HepG2 (cell line): ENCODE data around the gene CNNM1. TPM values are rescaled to one million over a fixed set of nuclear protein-coding genes. Genes with fewer than 3 reads are reported as not detected.
A peak's percentile ranks its signal among the peaks of the same experiment; 100 is the strongest.

Experiments used
- ERF ChIP-seq: IDR thresholded peaks from 2 replicates; pipeline ENCODE4 v1.6.1; 2018; ENCODE audit warnings: missing biosample characterization, missing genetic modification reagents
- ETV5 ChIP-seq: IDR thresholded peaks from 2 replicates; pipeline ENCODE4 v1.6.1; 2018; ENCODE audit warnings: missing biosample characterization, missing genetic modification reagents, inconsistent platforms, borderline replicate concordance
- FOXO4 ChIP-seq: sonication (generic); formaldehyde crosslinking; conservative IDR thresholded peaks from 2 replicates; pipeline ENCODE4 v1.8.1; 2023; ENCODE audit warnings: missing genetic modification reagents
- GPBP1L1 ChIP-seq: sonication (generic); formaldehyde crosslinking; IDR thresholded peaks from 2 replicates; pipeline ENCODE4 v1.5.0; 2020; ENCODE audit warnings: mild to moderate bottlenecking, missing genetic modification reagents
- HNF4A ChIP-seq: sonication (generic); formaldehyde crosslinking; IDR thresholded peaks from 2 replicates; pipeline ENCODE4 v1.4.0; 2020; ENCODE audit warnings: missing genetic modification reagents
- KAT7 ChIP-seq: IDR thresholded peaks from 2 replicates; pipeline ENCODE4 v1.6.1; 2018; ENCODE audit warnings: borderline replicate concordance, missing compliant biosample characterization
- NFE2L2 ChIP-seq: fragments of 150-350 bp; IDR thresholded peaks from 2 replicates; pipeline ENCODE4 v1.6.1; 2014; ENCODE audit warnings: low read length
- NFRKB ChIP-seq: fragments of 450-650 bp; IDR thresholded peaks from 2 replicates; pipeline ENCODE4 v1.6.1; 2017
- PHB2 ChIP-seq: fragments of 450-650 bp; IDR thresholded peaks from 2 replicates; pipeline ENCODE4 v1.6.1; 2018; ENCODE audit not compliant: partially characterized antibody
- PRDM4 ChIP-seq: sonication (generic); formaldehyde crosslinking; IDR thresholded peaks from 2 replicates; pipeline ENCODE4 v1.9.0; 2021; ENCODE audit warnings: missing genetic modification reagents, borderline replicate concordance
- SALL1 ChIP-seq: sonication (generic); formaldehyde crosslinking; IDR thresholded peaks from 2 replicates; pipeline ENCODE4 v1.8.0; 2022; ENCODE audit warnings: mild to moderate bottlenecking, missing genetic modification reagents
- SRF ChIP-seq: IDR thresholded peaks from 2 replicates; pipeline ENCODE4 v1.6.1; 2011; ENCODE audit warnings: mild to moderate bottlenecking, low read depth, low read length, moderate library complexity
- ZNF253 ChIP-seq: sonication (generic); formaldehyde crosslinking; IDR thresholded peaks from 2 replicates; pipeline ENCODE4 v1.8.0; 2022; ENCODE audit warnings: mild to moderate bottlenecking, missing genetic modification reagents, borderline replicate concordance
- ZNF3 ChIP-seq: IDR thresholded peaks from 2 replicates; pipeline ENCODE4 v1.7.0; 2017; ENCODE audit warnings: inconsistent platforms
- ZNF337 ChIP-seq: sonication (generic); formaldehyde crosslinking; IDR thresholded peaks from 2 replicates; pipeline ENCODE4 v1.5.1; 2020; ENCODE audit warnings: missing genetic modification reagents, low read depth, mild to moderate bottlenecking, borderline replicate concordance
- ZNF550 ChIP-seq: sonication (generic); formaldehyde crosslinking; IDR thresholded peaks from 2 replicates; pipeline ENCODE4 v1.4.0; 2020; ENCODE audit warnings: mild to moderate bottlenecking, missing genetic modification reagents, borderline replicate concordance
- ZNF713 ChIP-seq: sonication (generic); formaldehyde crosslinking; IDR thresholded peaks from 2 replicates; pipeline ENCODE4 v1.4.0; 2020; ENCODE audit warnings: mild to moderate bottlenecking, missing genetic modification reagents
- ZNF775 ChIP-seq: sonication (generic); formaldehyde crosslinking; IDR thresholded peaks from 2 replicates; pipeline ENCODE4 v1.4.0; 2020; ENCODE audit warnings: missing genetic modification reagents, mild to moderate bottlenecking, moderate library complexity, borderline replicate concordance
- ZSCAN12 ChIP-seq: sonication (generic); formaldehyde crosslinking; IDR thresholded peaks from 2 replicates; pipeline ENCODE4 v1.9.0; 2021; ENCODE audit warnings: mild to moderate bottlenecking, missing genetic modification reagents
- polyA plus RNA-seq, 8 experiments: library from polyadenylated mRNA; depleted of rRNA in 3 of 8; stranded (reverse) in 7 of 8; unstranded in 1 of 8; fragments of >200 nt; fragmentation: Illumina TruSeq in 4 of 8; extraction: Trizol in 4 of 8; gene quantifications; 2 replicates each; pipeline versions ENCODE4 v1.2.1 to v1.2.3, GENCODE V29; 2011 to 2016; ENCODE audit warnings: low read depth in 4 of 8, missing spikeins in 1 of 8, mixed read lengths in 1 of 8; ENCODE audit not compliant: insufficient read depth in 1 of 8
- total RNA-seq, 5 experiments: library from RNA; depleted of rRNA; stranded (reverse); fragments of >200 nt; fragmentation: Illumina TruSeq; extraction: Trizol; gene quantifications; 2 replicates each; pipeline ENCODE4 v1.2.3, GENCODE V29; 2016; ENCODE audit warnings: low read depth in 1 of 5
- TF ChIP-seq, protein P1 (sequence below): fragments of 450-650 bp; IDR thresholded peaks from 2 replicates; pipeline ENCODE4 v1.6.1; 2016
- TF ChIP-seq, protein P2 (sequence below): sonication (generic); formaldehyde crosslinking; IDR thresholded peaks from 2 replicates; pipeline ENCODE4 v1.5.0; 2020; ENCODE audit warnings: mild to moderate bottlenecking, missing genetic modification reagents

Gene CNNM1
- total and polyA plus RNA-seq, 2 of the 13 experiments (the other 11 are each of a cell fraction or from before 2014, with no cell fraction given): 4.3 to 9.6 TPM

- TF ChIP-seq FOXO4 (CRISPR knock-in tag) (no peak), ZNF775 (CRISPR knock-in tag) (no peak), ETV5 (CRISPR knock-in tag) (no peak), ZNF713 (no peak), NFE2L2 (no peak), ERF (CRISPR knock-in tag) (no peak), SRF (no peak), NFRKB (no peak), ZSCAN12 (CRISPR knock-in tag) (no peak), ZNF253 (CRISPR knock-in tag) (no peak), ZNF337 (CRISPR knock-in tag) (no peak), SALL1 (CRISPR knock-in tag) (no peak), ZNF3 (CRISPR knock-in tag) (no peak), PRDM4 (CRISPR knock-in tag) (no peak), HNF4A (CRISPR knock-in tag) (peak; percentile 68), PHB2 (no peak), ZNF550 (CRISPR knock-in tag) (no peak), GPBP1L1 (CRISPR knock-in tag) (no peak), KAT7 (CRISPR knock-in tag) (no peak)
- TF ChIP-seq, protein P1, sequence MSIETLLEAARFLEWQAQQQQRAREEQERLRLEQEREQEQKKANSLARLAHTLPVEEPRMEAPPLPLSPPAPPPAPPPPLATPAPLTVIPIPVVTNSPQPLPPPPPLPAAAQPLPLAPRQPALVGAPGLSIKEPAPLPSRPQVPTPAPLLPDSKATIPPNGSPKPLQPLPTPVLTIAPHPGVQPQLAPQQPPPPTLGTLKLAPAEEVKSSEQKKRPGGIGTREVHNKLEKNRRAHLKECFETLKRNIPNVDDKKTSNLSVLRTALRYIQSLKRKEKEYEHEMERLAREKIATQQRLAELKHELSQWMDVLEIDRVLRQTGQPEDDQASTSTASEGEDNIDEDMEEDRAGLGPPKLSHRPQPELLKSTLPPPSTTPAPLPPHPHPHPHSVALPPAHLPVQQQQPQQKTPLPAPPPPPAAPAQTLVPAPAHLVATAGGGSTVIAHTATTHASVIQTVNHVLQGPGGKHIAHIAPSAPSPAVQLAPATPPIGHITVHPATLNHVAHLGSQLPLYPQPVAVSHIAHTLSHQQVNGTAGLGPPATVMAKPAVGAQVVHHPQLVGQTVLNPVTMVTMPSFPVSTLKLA: no peak
- TF ChIP-seq, protein P2, sequence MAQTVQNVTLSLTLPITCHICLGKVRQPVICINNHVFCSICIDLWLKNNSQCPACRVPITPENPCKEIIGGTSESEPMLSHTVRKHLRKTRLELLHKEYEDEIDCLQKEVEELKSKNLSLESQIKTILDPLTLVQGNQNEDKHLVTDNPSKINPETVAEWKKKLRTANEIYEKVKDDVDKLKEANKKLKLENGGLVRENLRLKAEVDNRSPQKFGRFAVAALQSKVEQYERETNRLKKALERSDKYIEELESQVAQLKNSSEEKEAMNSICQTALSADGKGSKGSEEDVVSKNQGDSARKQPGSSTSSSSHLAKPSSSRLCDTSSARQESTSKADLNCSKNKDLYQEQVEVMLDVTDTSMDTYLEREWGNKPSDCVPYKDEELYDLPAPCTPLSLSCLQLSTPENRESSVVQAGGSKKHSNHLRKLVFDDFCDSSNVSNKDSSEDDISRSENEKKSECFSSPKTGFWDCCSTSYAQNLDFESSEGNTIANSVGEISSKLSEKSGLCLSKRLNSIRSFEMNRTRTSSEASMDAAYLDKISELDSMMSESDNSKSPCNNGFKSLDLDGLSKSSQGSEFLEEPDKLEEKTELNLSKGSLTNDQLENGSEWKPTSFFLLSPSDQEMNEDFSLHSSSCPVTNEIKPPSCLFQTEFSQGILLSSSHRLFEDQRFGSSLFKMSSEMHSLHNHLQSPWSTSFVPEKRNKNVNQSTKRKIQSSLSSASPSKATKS (CRISPR knock-in tag): no peak
Observed at GRCh38 chr10:99389729-99390480, 60.7 kb downstream of the CNNM1 start (continued).
